Measurements from ENCODE around the gene ANKRD12.
"Not testable (repeated sequence)": the region's sequence is repeated elsewhere in the genome, so short reads cannot be mapped to it uniquely, and the experiment has no call there.

ANKRD12 gene

DNA sequence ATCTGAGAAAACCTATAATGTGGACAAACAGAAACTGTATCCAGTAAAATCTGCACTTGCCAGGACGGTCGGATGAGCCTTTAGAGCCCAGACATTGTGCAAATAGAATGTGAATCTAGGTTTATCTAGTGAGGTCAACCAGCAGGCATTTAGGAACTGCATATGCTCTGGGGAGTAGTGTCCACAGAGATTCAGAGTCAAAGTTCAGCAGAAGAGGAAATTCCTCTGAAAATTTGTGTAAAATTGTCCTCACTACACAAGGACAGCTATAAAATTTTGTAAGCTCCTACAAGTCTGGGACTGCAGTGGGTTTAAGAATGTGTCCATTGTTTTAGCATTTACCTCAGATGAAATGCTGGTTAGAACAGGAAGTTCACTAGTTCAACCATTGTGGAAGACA lies 43.9 kb upstream of the ANKRD12 start:
- no peak overlapping the region for H3K27ac Mint-ChIP-seq

DNA sequence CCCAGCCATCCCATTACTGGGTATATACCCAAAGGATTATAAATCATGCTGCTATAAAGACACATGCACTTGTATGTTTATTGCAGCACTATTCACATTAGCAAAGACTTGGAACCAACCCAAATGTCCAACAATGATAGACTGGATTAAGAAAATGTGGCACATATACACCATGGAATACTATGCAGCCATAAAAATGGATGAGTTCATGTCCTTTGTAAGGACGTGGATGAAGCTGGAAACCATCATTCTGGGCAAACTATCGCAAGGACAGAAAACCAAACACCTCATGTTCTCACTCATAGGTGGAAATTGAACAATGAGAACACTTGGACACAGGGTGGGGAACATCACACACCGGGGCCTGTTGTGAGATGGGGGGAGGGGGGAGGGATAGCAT lies 43.5 kb upstream of the ANKRD12 start:
- not testable (repeated sequence) for H3K27ac Mint-ChIP-seq; H3K9me3 Mint-ChIP-seq; DNase-seq; H3K27me3 Mint-ChIP-seq (ENCODE audit: low read depth, poor library complexity); H3K36me3 Mint-ChIP-seq (ENCODE audit: low read depth); H3K4me3 Mint-ChIP-seq
- peaks cover 21% of the 10 kb centered on the region for H3K4me1 Mint-ChIP-seq

More for the DNA sequence above, 43.9 kb upstream of the ANKRD12 start:
- H3K36me3 Mint-ChIP-seq (ENCODE audit: low read depth): no peaks in the 10 kb centered on the region
- TF ChIP-seq, protein P1, sequence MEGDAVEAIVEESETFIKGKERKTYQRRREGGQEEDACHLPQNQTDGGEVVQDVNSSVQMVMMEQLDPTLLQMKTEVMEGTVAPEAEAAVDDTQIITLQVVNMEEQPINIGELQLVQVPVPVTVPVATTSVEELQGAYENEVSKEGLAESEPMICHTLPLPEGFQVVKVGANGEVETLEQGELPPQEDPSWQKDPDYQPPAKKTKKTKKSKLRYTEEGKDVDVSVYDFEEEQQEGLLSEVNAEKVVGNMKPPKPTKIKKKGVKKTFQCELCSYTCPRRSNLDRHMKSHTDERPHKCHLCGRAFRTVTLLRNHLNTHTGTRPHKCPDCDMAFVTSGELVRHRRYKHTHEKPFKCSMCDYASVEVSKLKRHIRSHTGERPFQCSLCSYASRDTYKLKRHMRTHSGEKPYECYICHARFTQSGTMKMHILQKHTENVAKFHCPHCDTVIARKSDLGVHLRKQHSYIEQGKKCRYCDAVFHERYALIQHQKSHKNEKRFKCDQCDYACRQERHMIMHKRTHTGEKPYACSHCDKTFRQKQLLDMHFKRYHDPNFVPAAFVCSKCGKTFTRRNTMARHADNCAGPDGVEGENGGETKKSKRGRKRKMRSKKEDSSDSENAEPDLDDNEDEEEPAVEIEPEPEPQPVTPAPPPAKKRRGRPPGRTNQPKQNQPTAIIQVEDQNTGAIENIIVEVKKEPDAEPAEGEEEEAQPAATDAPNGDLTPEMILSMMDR (IDR thresholded peaks at IDR 0.05): no peak
- H3K4me3 Mint-ChIP-seq: no peak overlapping the region
- DNase-seq: no peak
- H3K9me3 Mint-ChIP-seq: no peaks in the 10 kb centered on the region
- peaks cover 21% of the 10 kb centered on the region for H3K4me1 Mint-ChIP-seq
- H3K27me3 Mint-ChIP-seq (ENCODE audit: low read depth, poor library complexity): peaks cover 8% of the 10 kb centered on the region

DNA sequence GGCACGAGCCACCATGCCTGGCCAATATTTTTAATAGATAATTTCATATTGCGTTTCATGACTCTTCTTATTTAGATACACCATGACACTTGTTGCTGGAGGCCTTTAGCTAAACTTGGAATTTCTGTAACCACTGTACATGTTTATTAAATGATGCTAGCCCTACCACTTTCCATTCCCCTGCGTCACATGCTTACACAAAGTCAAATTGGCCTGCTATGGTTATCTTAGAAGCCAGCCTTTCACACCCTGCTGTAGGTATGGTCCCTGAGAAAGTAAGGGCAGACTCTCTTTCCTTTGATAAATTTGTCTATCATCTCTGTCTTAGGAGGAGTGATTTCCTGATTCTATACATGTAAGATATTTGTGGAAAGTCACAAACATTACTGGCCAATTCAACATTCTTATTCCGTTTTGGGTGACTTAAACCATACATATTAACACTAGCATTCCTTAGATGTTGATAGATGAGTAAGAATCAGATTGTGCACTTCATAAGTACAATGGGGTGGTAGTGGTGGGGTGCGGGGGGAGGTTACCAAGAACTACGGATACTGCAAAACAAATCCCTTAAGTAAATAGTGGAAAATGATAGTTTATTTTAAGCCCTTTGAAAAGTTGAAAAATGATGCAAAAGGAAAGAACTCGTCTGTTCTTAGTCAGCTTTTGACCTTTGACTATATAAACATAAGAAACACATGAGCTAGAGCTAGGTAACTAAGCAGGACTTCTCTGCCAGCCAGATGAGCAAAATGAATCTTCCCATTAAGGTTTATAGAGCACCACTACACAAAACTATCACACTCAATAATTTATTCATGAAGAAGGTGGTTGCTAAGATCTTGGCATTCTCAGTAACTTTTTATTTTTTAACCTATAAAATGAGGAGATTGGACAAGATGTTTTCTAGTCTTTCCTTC lies 42.0 kb upstream of the ANKRD12 start:
- peaks cover 21% of the 10 kb centered on the region for H3K4me1 Mint-ChIP-seq
- peaks cover 13% of the 10 kb centered on the region for H3K27me3 Mint-ChIP-seq (ENCODE audit: low read depth, poor library complexity)
- no peaks in the 10 kb centered on the region for H3K36me3 Mint-ChIP-seq (ENCODE audit: low read depth)
- H3K27ac Mint-ChIP-seq: no peak overlapping the region
- no peaks in the 10 kb centered on the region for H3K9me3 Mint-ChIP-seq
- no peak overlapping the region for H3K4me3 Mint-ChIP-seq
- TF ChIP-seq, protein P1 (IDR thresholded peaks at IDR 0.05): no peak
- DNase-seq: no peak

DNA sequence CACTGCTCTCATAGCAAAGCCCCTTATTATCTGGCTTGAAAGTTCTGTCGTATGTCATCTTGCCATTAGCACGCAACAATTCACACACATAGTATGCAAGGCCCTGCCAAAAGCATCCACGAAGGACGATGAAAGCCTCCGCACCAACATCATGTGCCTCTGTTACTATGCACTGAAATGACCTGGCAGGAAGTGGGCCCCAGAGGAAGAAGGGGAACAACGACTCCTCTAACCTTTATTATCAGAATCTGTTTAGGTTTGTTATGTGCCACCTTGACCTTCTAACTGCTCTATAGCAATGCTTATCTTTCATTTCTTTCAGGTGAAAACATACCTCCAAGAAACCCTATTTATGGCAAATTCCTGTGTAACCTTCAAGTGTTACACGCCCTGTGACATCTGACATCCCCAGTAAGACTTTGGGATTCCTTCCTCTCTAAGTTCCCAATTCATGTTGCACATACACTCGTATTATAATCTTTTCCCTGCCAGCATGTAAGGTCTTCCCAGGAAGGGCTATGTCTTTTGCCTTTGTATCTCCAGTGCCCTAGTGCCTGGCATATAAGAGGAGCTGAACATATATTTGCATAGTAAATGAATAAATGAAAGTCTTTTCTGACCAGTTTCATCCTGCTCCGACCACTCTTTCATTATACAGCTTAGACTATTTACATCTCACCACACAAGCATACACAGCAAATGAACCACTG lies 41.1 kb upstream of the ANKRD12 start:
- TF ChIP-seq, protein P1 (IDR thresholded peaks at IDR 0.05): no peak
- Mint-ChIP-seq H3K9me3 (no peaks in the 10 kb centered on the region), H3K4me3 (no peak overlapping the region), H3K4me1 (peaks cover 16% of the 10 kb centered on the region), H3K27ac (no peak overlapping the region), H3K27me3 (ENCODE audit: low read depth, poor library complexity) (peaks cover 13% of the 10 kb centered on the region), H3K36me3 (ENCODE audit: low read depth) (no peaks in the 10 kb centered on the region)
- no peak for DNase-seq

DNA sequence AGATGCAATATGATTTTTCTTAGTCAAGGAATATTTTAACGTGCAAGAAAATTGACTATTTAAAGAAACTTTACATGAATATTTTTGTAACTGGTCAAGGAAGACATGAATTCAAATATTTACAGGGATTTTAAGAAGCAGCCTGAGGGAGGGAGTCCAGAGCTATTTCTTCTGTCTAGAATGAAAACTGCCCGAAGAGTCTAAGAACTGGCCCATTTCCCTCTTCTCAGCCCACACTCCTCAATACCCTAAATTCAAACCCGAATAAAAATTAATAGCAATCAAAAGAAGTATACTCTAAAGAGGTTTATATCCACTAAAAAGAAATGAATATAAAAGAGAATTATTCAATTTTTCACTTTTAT lies 40.6 kb upstream of the ANKRD12 start:
- DNase-seq: no peak
- Mint-ChIP-seq H3K27ac (no peak overlapping the region), H3K4me3 (no peak overlapping the region), H3K36me3 (ENCODE audit: low read depth) (no peaks in the 10 kb centered on the region), H3K4me1 (peaks cover 20% of the 10 kb centered on the region), H3K9me3 (no peaks in the 10 kb centered on the region), H3K27me3 (ENCODE audit: low read depth, poor library complexity) (peaks cover 13% of the 10 kb centered on the region)
- TF ChIP-seq, protein P1 (IDR thresholded peaks at IDR 0.05): no peak

DNA sequence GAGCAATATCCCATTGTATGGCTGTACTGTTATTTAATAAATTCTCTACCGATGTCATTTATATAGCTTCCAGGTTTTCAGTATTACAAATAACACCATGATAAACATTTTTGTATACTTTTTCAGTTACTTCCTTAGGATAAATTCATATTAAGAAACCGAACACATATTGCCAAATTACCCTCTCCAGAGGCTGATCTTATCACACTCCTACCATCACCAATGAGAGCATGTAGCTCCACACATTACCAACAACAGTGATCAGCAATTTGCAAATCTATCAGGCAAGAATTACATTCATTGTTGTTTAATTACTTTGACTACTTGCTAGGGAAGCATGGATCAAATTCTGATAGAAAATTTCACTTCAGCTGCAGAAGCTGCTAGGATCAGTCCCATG lies 39.9 kb upstream of the ANKRD12 start:
- Mint-ChIP-seq H3K27me3 (ENCODE audit: low read depth, poor library complexity) (peaks cover 15% of the 10 kb centered on the region), H3K9me3 (no peaks in the 10 kb centered on the region), H3K4me3 (no peak overlapping the region), H3K27ac (no peak overlapping the region), H3K4me1 (peaks cover 24% of the 10 kb centered on the region), H3K36me3 (ENCODE audit: low read depth) (no peaks in the 10 kb centered on the region)
- TF ChIP-seq, protein P1 (IDR thresholded peaks at IDR 0.05): no peak
- no peak for DNase-seq
